GM23338 (cell line): ENCODE data around the gene SLC9A9. TPM values are rescaled to one million over a fixed set of nuclear protein-coding genes. Genes with fewer than 3 reads are reported as not detected.

Source experiments
- ATAC-seq: fragments of 200-7000 bp; cut with Tn5 transposase; 3 replicates; pipeline ENCODE4 v1.9.1; 2020
- DNase-seq: peaks from one replicate; pipeline ENCODE4 v3.0.0-alpha.2; 2015; ENCODE audit warnings: low spot score
- H2AFZ ChIP-seq: fragments of 200-600 bp; sonication (generic); 2 replicates; pipeline ENCODE4 v1.8.0; 2016; ENCODE audit warnings: antibody characterized with exemption, mild to moderate bottlenecking, moderate library complexity
- H3F3A ChIP-seq: fragments of 200-600 bp; sonication (generic); replicated peaks from 2 replicates; pipeline ENCODE4 v1.8.0; 2017; ENCODE audit warnings: antibody characterized with exemption, mixed run types, low read depth
- H3K27ac ChIP-seq: fragments of 200-600 bp; sonication (generic); 2 replicates; pipeline ENCODE4 v1.6.1; 2016; ENCODE audit warnings: low read depth
- H3K27me3 ChIP-seq: fragments of 200-600 bp; sonication (generic); 2 replicates; pipeline ENCODE4 v1.8.0; 2016; ENCODE audit warnings: mild to moderate bottlenecking, mixed run types, moderate library complexity; ENCODE audit not compliant: insufficient read depth
- H3K36me3 ChIP-seq: fragments of 200-600 bp; sonication (generic); 2 replicates; pipeline ENCODE4 v1.8.0; 2016; ENCODE audit warnings: mild to moderate bottlenecking; ENCODE audit not compliant: insufficient read depth
- H3K4me1 ChIP-seq: fragments of 200-600 bp; sonication (generic); 2 replicates; pipeline ENCODE4 v1.8.0; 2016; ENCODE audit warnings: mild to moderate bottlenecking, moderate library complexity; ENCODE audit not compliant: insufficient read depth
- H3K4me2 ChIP-seq: fragments of 200-600 bp; sonication (generic); 2 replicates; pipeline ENCODE4 v1.7.1; 2017; ENCODE audit warnings: mixed run types
- H3K4me3 ChIP-seq: fragments of 200-600 bp; sonication (generic); 2 replicates; pipeline ENCODE4 v1.6.1; 2016; ENCODE audit warnings: mixed run types
- H3K79me2 ChIP-seq: fragments of 200-600 bp; sonication (generic); replicated peaks from 2 replicates; pipeline ENCODE4 v1.8.0; 2017; ENCODE audit warnings: mild to moderate bottlenecking; ENCODE audit not compliant: insufficient read depth
- H3K9me2 ChIP-seq: fragments of 200-600 bp; sonication (generic); 2 replicates; pipeline ENCODE4 v1.8.0; 2017; ENCODE audit not compliant: insufficient read depth
- H4K20me1 ChIP-seq: fragments of 200-600 bp; sonication (generic); replicated peaks from 2 replicates; pipeline ENCODE4 v1.8.0; 2017; ENCODE audit warnings: mild to moderate bottlenecking; ENCODE audit not compliant: insufficient read depth
- H3K27ac Mint-ChIP-seq: 2 replicates; pipeline ENCODE4 v1.8.0; 2020; ENCODE audit warnings: inconsistent platforms, mild to moderate bottlenecking, moderate library complexity, mixed read lengths
- H3K27me3 Mint-ChIP-seq: 3 replicates; pipeline ENCODE4 v1.8.0; 2022; ENCODE audit warnings: low read depth, mild to moderate bottlenecking, moderate library complexity, mixed read lengths, inconsistent platforms; ENCODE audit not compliant: insufficient read depth, poor library complexity
- H3K36me3 Mint-ChIP-seq: 3 replicates; pipeline ENCODE4 v1.8.0; 2021; ENCODE audit warnings: low read depth, mild to moderate bottlenecking, inconsistent platforms, moderate library complexity, mixed read lengths
- H3K4me1 Mint-ChIP-seq: 3 replicates; pipeline ENCODE4 v1.8.0; 2020; ENCODE audit warnings: mild to moderate bottlenecking, inconsistent platforms, mixed read lengths
- H3K4me3 Mint-ChIP-seq: 3 replicates; pipeline ENCODE4 v1.8.0; 2021; ENCODE audit warnings: moderate library complexity, mild to moderate bottlenecking, inconsistent platforms, mixed read lengths
- H3K9me3 Mint-ChIP-seq: 3 replicates; pipeline ENCODE4 v1.8.0; 2020; ENCODE audit warnings: moderate library complexity, mild to moderate bottlenecking, inconsistent platforms, mixed read lengths
- CREB1 ChIP-seq: fragments of 250-450 bp; sonication (Bioruptor Pico); IDR thresholded peaks from 2 replicates; pipeline ENCODE4 v1.5.0; 2020; ENCODE audit warnings: low read depth, mild to moderate bottlenecking, moderate library complexity
- ETS1 ChIP-seq: IDR thresholded peaks from 2 replicates; pipeline ENCODE4 v1.6.1; 2016; ENCODE audit warnings: antibody characterized with exemption
- EZH2 ChIP-seq: fragments of 200-600 bp; sonication (generic); IDR thresholded peaks from one replicate; pipeline ENCODE4 v1.8.0; 2017; ENCODE audit warnings: antibody characterized with exemption, mild to moderate bottlenecking, low read depth; ENCODE audit not compliant: unreplicated experiment
- EZH2phosphoT487 ChIP-seq: fragments of 200-600 bp; sonication (generic); IDR thresholded peaks from one replicate; pipeline ENCODE4 v1.8.1; 2018; ENCODE audit warnings: antibody characterized with exemption; ENCODE audit not compliant: unreplicated experiment
- JUNB ChIP-seq: IDR thresholded peaks from one replicate; pipeline ENCODE4 v1.6.1; 2016; ENCODE audit warnings: antibody characterized with exemption; ENCODE audit not compliant: unreplicated experiment
- NANOG ChIP-seq: IDR thresholded peaks from 2 replicates; pipeline ENCODE4 v1.6.1; 2016; ENCODE audit warnings: antibody characterized with exemption, borderline replicate concordance
- POLR2AphosphoS5 ChIP-seq: IDR thresholded peaks from 2 replicates; pipeline ENCODE4 v1.6.1; 2016; ENCODE audit warnings: antibody characterized with exemption, low read depth
- REST ChIP-seq: IDR thresholded peaks from one replicate; pipeline ENCODE4 v1.6.1; 2018; ENCODE audit warnings: antibody characterized with exemption; ENCODE audit not compliant: unreplicated experiment
- STAT1 ChIP-seq: IDR thresholded peaks from one replicate; pipeline ENCODE4 v1.6.1; 2016; ENCODE audit warnings: antibody characterized with exemption; ENCODE audit not compliant: unreplicated experiment
- ZNF114 ChIP-seq: fragments of 250-450 bp; sonication (Bioruptor Pico); IDR thresholded peaks from 2 replicates; pipeline ENCODE4 v1.5.0; 2020; ENCODE audit warnings: mild to moderate bottlenecking, moderate library complexity
- ZNF331 ChIP-seq: fragments of 250-450 bp; sonication (Bioruptor Pico); IDR thresholded peaks from 2 replicates; pipeline ENCODE4 v1.5.0; 2020; ENCODE audit warnings: low read depth, mild to moderate bottlenecking, moderate library complexity
- ZNF462 ChIP-seq: fragments of 250-450 bp; sonication (Bioruptor Pico); IDR thresholded peaks from 2 replicates; pipeline ENCODE4 v1.5.0; 2020; ENCODE audit warnings: mild to moderate bottlenecking, moderate library complexity
- polyA plus RNA-seq: library from polyadenylated mRNA; unstranded; fragments of >200 nt; fragmentation: Nextera tagmentation; extraction: Ambion mirVana; gene quantifications from 2 replicates; pipeline ENCODE4 v1.2.1, GENCODE V29; 2016
- total RNA-seq: library from RNA; depleted of rRNA; stranded (reverse); fragments of >200 nt; shearing (Covaris generic); gene quantifications from 2 replicates; pipeline ENCODE4 v1.2.3, GENCODE V29; 2014
- TF ChIP-seq, protein P1 (sequence below), 2 experiments: fragments of 200-600 bp in 1 of 2; sonication (generic) in 1 of 2; conservative IDR thresholded peaks; 2 replicates each; pipeline versions ENCODE4 v1.5.1 to v1.6.1; 2016 to 2017; ENCODE audit warnings: antibody characterized with exemption in 2 of 2, low read depth in 2 of 2, mild to moderate bottlenecking in 2 of 2, moderate library complexity in 1 of 2

SLC9A9 gene
- total and polyA plus RNA-seq, 2 experiments from 2014 or later: 1.3 to 1.6 TPM

GRCh38 chr3:143565951-143566350 is 282.3 kb downstream of the SLC9A9 start:
- DNase-seq: no peak
- no peaks in the 10 kb centered on the region for H3F3A ChIP-seq
- no peaks in the 10 kb centered on the region for H3K4me1 ChIP-seq
- no peak overlapping the region for H3K4me2 ChIP-seq
- Mint-ChIP-seq H3K9me3 (no peaks in the 10 kb centered on the region), H3K27ac (no peak overlapping the region), H3K4me1 (0 out of 3 replicates have a peak, but pooled peaks cover 2% of the 10 kb centered on the region), H3K27me3 (no peaks in the 10 kb centered on the region), H3K4me3 (no peak overlapping the region), H3K36me3 (no peaks in the 10 kb centered on the region)
- H4K20me1 ChIP-seq: no peaks in the 10 kb centered on the region
- no peaks in the 10 kb centered on the region for H3K27me3 ChIP-seq
- TF ChIP-seq ZNF462 (CRISPR knock-in tag) (no peak), EZH2phosphoT487 (no peak), ZNF331 (no peak), CREB1 (CRISPR knock-in tag) (no peak), JUNB (no peak), EZH2 (no peak), ETS1 (no peak), NANOG (no peak), ZNF114 (no peak), STAT1 (no peak), POLR2AphosphoS5 (no peak), REST (no peak)
- TF ChIP-seq, protein P1, sequence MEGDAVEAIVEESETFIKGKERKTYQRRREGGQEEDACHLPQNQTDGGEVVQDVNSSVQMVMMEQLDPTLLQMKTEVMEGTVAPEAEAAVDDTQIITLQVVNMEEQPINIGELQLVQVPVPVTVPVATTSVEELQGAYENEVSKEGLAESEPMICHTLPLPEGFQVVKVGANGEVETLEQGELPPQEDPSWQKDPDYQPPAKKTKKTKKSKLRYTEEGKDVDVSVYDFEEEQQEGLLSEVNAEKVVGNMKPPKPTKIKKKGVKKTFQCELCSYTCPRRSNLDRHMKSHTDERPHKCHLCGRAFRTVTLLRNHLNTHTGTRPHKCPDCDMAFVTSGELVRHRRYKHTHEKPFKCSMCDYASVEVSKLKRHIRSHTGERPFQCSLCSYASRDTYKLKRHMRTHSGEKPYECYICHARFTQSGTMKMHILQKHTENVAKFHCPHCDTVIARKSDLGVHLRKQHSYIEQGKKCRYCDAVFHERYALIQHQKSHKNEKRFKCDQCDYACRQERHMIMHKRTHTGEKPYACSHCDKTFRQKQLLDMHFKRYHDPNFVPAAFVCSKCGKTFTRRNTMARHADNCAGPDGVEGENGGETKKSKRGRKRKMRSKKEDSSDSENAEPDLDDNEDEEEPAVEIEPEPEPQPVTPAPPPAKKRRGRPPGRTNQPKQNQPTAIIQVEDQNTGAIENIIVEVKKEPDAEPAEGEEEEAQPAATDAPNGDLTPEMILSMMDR (conservative IDR thresholded peaks at IDR 0.05; ENCODE audit: low read depth in 2 of 2): no peak
- H3K4me3 ChIP-seq: no peak overlapping the region
- no peaks in the 10 kb centered on the region for H3K79me2 ChIP-seq
- H3K9me2 ChIP-seq: no peaks in the 10 kb centered on the region
- H3K36me3 ChIP-seq: no peaks in the 10 kb centered on the region
- no peak overlapping the region for H2AFZ ChIP-seq
- H3K27ac ChIP-seq: no peak overlapping the region
- ATAC-seq: no peak
